ENCODE data around the gene STRN4.

DNA sequence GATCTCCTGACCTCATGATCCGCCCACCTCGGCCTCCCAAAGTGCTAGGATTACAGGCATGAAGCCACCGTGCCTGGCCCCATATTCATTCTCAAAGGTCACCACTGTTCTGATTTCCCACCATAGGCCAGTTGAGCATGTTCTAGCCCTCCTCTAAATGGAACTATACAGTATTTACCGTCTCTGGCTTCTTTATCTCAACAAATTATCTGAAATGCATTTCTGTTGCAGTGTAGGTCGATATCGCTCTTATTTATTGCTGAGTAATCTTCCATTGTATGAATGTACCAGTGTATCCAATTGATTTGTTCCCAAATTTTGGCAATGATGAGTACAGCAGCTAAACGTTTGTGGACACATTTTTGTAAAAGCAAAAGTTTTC is 26.8 kb upstream of the STRN4 start:
- TF ChIP-seq GATA3 (IDR thresholded peaks at IDR 0.05; ENCODE audit: low read depth, low read length) (no peak), GATA2 (IDR thresholded peaks at IDR 0.05; ENCODE audit: low read depth, low read length) (no peak)

Data from SH-SY5Y (cell line).